Lower lobe of right lung (tissue), 2 donors: Measurements from ENCODE around the gene KDSR. TPM values are rescaled to one million over a fixed set of nuclear protein-coding genes. Genes with fewer than 3 reads are reported as not detected.

Experiments
- ATAC-seq, 2 donors: fragments of 200-7000 bp; cut with Tn5 transposase; one replicate each; pipeline ENCODE4 v1.9.1; 2020 to 2022; ENCODE audit warnings: mild to moderate bottlenecking in 2 of 2, moderate library complexity in 2 of 2
- DNase-seq: peaks from one replicate; pipeline ENCODE4 v3.0.0-alpha.2; 2020
- H3K27ac ChIP-seq: fragments of 200-600 bp; one replicate; pipeline ENCODE4 v1.8.0; 2022
- H3K27me3 ChIP-seq: fragments of 200-600 bp; one replicate; pipeline ENCODE4 v1.8.0; 2022; ENCODE audit warnings: low read depth
- H3K36me3 ChIP-seq: fragments of 200-600 bp; one replicate; pipeline ENCODE4 v1.8.0; 2022; ENCODE audit warnings: mild to moderate bottlenecking
- H3K4me1 ChIP-seq: fragments of 200-600 bp; one replicate; pipeline ENCODE4 v1.8.0; 2022
- H3K4me3 ChIP-seq: fragments of 200-600 bp; one replicate; pipeline ENCODE4 v1.8.0; 2022; ENCODE audit warnings: mild to moderate bottlenecking
- H3K9me3 ChIP-seq: fragments of 200-600 bp; one replicate; pipeline ENCODE4 v1.8.0; 2022
- intact Hi-C: fragments of 100-400 bp; cut with DNase I; formaldehyde crosslinking; loops from one replicate; pipeline ENCODE4 v1.11.0; 2022
- total RNA-seq: library from RNA; stranded (reverse); fragmentation: NEBNext Ultra II Directional; extraction: Animal tissue kit (Norgen Biotek cat#: 25700); gene quantifications from one replicate; pipeline ENCODE4 v1.2.1, GENCODE V29; 2021
- TF ChIP-seq, protein P1 (sequence below): fragments of 200-600 bp; IDR thresholded peaks from one replicate; pipeline ENCODE4 v1.8.0; 2022; ENCODE audit warnings: antibody characterized with exemption, mild to moderate bottlenecking
- donor health status: DM: no; HTN: yes; CAD: no; lungs with severe emphysema.

The KDSR gene
- total RNA-seq, 1 donor from 2014 or later: 68.5 TPM

GRCh38 chr18:63315131-63315662 is 51.8 kb downstream of the KDSR start:
- H3K9me3 ChIP-seq: no peaks in the 10 kb centered on the region
- TF ChIP-seq, protein P1, sequence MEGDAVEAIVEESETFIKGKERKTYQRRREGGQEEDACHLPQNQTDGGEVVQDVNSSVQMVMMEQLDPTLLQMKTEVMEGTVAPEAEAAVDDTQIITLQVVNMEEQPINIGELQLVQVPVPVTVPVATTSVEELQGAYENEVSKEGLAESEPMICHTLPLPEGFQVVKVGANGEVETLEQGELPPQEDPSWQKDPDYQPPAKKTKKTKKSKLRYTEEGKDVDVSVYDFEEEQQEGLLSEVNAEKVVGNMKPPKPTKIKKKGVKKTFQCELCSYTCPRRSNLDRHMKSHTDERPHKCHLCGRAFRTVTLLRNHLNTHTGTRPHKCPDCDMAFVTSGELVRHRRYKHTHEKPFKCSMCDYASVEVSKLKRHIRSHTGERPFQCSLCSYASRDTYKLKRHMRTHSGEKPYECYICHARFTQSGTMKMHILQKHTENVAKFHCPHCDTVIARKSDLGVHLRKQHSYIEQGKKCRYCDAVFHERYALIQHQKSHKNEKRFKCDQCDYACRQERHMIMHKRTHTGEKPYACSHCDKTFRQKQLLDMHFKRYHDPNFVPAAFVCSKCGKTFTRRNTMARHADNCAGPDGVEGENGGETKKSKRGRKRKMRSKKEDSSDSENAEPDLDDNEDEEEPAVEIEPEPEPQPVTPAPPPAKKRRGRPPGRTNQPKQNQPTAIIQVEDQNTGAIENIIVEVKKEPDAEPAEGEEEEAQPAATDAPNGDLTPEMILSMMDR: no peak
- H3K27me3 ChIP-seq: no peaks in the 10 kb centered on the region
- ATAC-seq (no peak), DNase-seq (no peak)
- no peak overlapping the region for H3K4me3 ChIP-seq
- H3K27ac ChIP-seq: no peak overlapping the region
- no peaks in the 10 kb centered on the region for H3K36me3 ChIP-seq
- intact Hi-C loops: loop anchor here (10.0 kb wide), 1 partner anchor 70 kb away; no protein-coding TSS in a partner anchor
- H3K4me1 ChIP-seq: peaks cover 7% of the 10 kb centered on the region

GRCh38 chr18:63314062-63314790 is 52.8 kb downstream of the KDSR start:
- TF ChIP-seq, protein P1: no peak
- Histone ChIP-seq H3K36me3 (no peaks in the 10 kb centered on the region), H3K27ac (no peak overlapping the region), H3K4me3 (no peak overlapping the region), H3K27me3 (no peaks in the 10 kb centered on the region), H3K4me1 (peaks cover 7% of the 10 kb centered on the region), H3K9me3 (no peaks in the 10 kb centered on the region)
- ATAC-seq (no peak), DNase-seq (no peak)
- intact Hi-C loops: loop anchor here (10.0 kb wide), 1 partner anchor 69 kb away; no protein-coding TSS in a partner anchor

DNA sequence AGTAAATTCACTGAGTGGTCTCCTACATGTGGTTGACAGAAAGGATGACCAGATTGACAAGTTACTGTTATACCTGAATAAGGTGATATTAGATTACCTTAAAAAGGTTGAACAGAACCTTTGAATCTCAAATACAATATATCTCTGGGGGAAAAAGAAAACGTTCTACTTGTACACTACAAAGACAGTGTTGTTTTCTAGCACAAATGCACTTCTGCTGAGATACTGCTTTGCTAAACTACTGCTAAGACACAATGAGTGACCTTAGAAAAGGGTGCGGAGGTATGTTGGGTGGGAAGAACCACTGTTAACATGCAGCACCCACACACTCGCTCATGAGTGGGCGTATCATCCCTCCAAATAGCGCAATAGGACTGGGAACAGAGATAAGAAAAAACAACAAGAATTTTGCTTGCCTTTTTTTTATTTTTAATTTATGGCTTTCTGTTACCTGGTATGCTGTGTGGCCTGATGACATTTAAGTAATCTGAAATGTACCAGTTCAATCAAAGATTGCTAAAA is 53.5 kb downstream of the KDSR start:
- TF ChIP-seq, protein P1: no peak
- no peak for ATAC-seq
- Histone ChIP-seq H3K27me3 (no peaks in the 10 kb centered on the region), H3K9me3 (no peaks in the 10 kb centered on the region), H3K4me1 (peaks cover 3% of the 10 kb centered on the region), H3K27ac (no peak overlapping the region), H3K36me3 (no peaks in the 10 kb centered on the region), H3K4me3 (no peak overlapping the region)
- intact Hi-C loops: loop anchor here (10.0 kb wide), 1 partner anchor 69 kb away; no protein-coding TSS in a partner anchor
- no peak for DNase-seq

GRCh38 chr18:63312737-63313395 is 54.1 kb downstream of the KDSR start:
- H3K27ac ChIP-seq: no peak overlapping the region
- no peak for DNase-seq

DNA sequence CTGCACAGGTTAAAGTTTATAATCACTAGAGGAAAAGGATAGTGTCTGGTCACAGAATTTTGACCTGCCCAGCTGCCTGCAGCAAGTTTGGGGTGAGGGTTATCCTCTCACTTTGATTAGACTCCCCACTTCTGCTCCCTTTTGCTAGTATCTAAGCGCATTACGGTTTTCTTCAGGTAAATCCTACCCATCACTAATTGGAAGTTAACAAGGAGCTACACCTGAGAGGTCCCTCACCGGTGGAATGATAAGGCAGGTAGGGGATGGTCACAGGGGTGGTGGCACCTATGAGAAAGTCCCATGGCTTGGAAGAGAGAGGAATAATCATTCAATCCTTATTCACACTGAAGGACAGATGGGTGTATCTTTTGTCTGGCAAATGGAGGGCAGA is 55.0 kb downstream of the KDSR start:
- no peak for ATAC-seq
- DNase-seq: no peak
- Histone ChIP-seq H3K9me3 (no peaks in the 10 kb centered on the region), H3K4me3 (no peak overlapping the region), H3K4me1 (peaks cover 6% of the 10 kb centered on the region), H3K36me3 (no peaks in the 10 kb centered on the region), H3K27ac (no peak overlapping the region), H3K27me3 (no peaks in the 10 kb centered on the region)
- TF ChIP-seq, protein P1: no peak
- intact Hi-C loops: loop anchor here (10.0 kb wide), 1 partner anchor 67 kb away; no protein-coding TSS in a partner anchor

More at GRCh38 chr18:63312737-63313395, 54.1 kb downstream of the KDSR start:
- TF ChIP-seq, protein P1: no peak
- H3K36me3 ChIP-seq: no peaks in the 10 kb centered on the region
- no peaks in the 10 kb centered on the region for H3K9me3 ChIP-seq
- intact Hi-C loops: loop anchor here (10.0 kb wide), 1 partner anchor 68 kb away; no protein-coding TSS in a partner anchor
- H3K4me1 ChIP-seq: no peaks in the 10 kb centered on the region
- no peak for ATAC-seq
- no peaks in the 10 kb centered on the region for H3K27me3 ChIP-seq
- H3K4me3 ChIP-seq: no peak overlapping the region
